ENCODE data around the gene LIN54.
A peak's percentile ranks its signal among the peaks of the same experiment; 100 is the strongest.

LIN54 gene

GRCh38 chr4:82969414-82969813, 41.2 kb downstream of the LIN54 start:
- DNase-seq (ENCODE audit: low read depth in 2 of 2): no peak
- no peak overlapping the region for H3K4me3 ChIP-seq (replicated peaks in 1 of 2; ENCODE audit: low read depth in 2 of 2, low read length in 2 of 2)
- TF ChIP-seq CTCF (IDR thresholded peaks at IDR 0.05; ENCODE audit: low read depth, low read length): no peak

- DNase-seq (ENCODE audit: low read depth in 2 of 2): no peak
- no peak for TF ChIP-seq CTCF (IDR thresholded peaks at IDR 0.05; ENCODE audit: low read depth, low read length)
- H3K4me3 ChIP-seq (replicated peaks in 1 of 2; ENCODE audit: low read depth in 2 of 2, low read length in 2 of 2): no peak overlapping the region
Observed at GRCh38 chr4:82968972-82969371, 41.7 kb downstream of the LIN54 start.

- H3K4me3 ChIP-seq (replicated peaks in 1 of 2; ENCODE audit: low read depth in 2 of 2, low read length in 2 of 2): no peak overlapping the region
- TF ChIP-seq CTCF (IDR thresholded peaks at IDR 0.05; ENCODE audit: low read depth, low read length): no peak
- no peak for DNase-seq (ENCODE audit: low read depth in 2 of 2)
Observed at GRCh38 chr4:82965763-82966162, 44.9 kb downstream of the LIN54 start.

GRCh38 chr4:82957045-82957444, 53.6 kb downstream of the LIN54 start:
- no peak for DNase-seq (ENCODE audit: low read depth in 2 of 2)
- TF ChIP-seq CTCF (IDR thresholded peaks at IDR 0.05; ENCODE audit: low read depth, low read length): no peak
- no peak overlapping the region for H3K4me3 ChIP-seq (replicated peaks in 1 of 2; ENCODE audit: low read depth in 2 of 2, low read length in 2 of 2)

GRCh38 chr4:82954212-82954611, 56.4 kb downstream of the LIN54 start:
- DNase-seq (ENCODE audit: low read depth in 2 of 2): no peak
- no peak overlapping the region for H3K4me3 ChIP-seq (replicated peaks in 1 of 2; ENCODE audit: low read depth in 2 of 2, low read length in 2 of 2)
- no peak for TF ChIP-seq CTCF (IDR thresholded peaks at IDR 0.05; ENCODE audit: low read depth, low read length)

GRCh38 chr4:82951196-82951595, 59.4 kb downstream of the LIN54 start:
- H3K4me3 ChIP-seq (replicated peaks in 1 of 2; ENCODE audit: low read depth in 2 of 2, low read length in 2 of 2): no peak overlapping the region
- peak in 1 of 2 donors; percentile 23 for DNase-seq (ENCODE audit: low read depth in 2 of 2)
- TF ChIP-seq CTCF (IDR thresholded peaks at IDR 0.05; ENCODE audit: low read depth, low read length): no peak

- DNase-seq (ENCODE audit: low read depth in 2 of 2): peak; percentile 38 to 68
- TF ChIP-seq CTCF (IDR thresholded peaks at IDR 0.05; ENCODE audit: low read depth, low read length): no peak
- H3K4me3 ChIP-seq (replicated peaks in 1 of 2; ENCODE audit: low read depth in 2 of 2, low read length in 2 of 2): no peak overlapping the region
Observed at GRCh38 chr4:82948647-82949204, 61.9 kb downstream of the LIN54 start.

Data from cardiac fibroblast (primary cell).